Panc1 (cell line): ENCODE results near the gene ADK.

ENCODE experiments used
- CTCF ChIP-seq: fragments of 450-650 bp; IDR thresholded peaks from 2 replicates; pipeline ENCODE4 v1.5.1; 2017; ENCODE audit warnings: mild to moderate bottlenecking
- POLR2AphosphoS5 ChIP-seq: IDR thresholded peaks from 2 replicates; pipeline ENCODE4 v1.6.1; 2012; ENCODE audit warnings: mild to moderate bottlenecking, low read depth, low read length, moderate library complexity
- REST ChIP-seq, 2 experiments: IDR thresholded peaks; 2 replicates each; pipeline ENCODE4 v1.6.1; 2011 to 2012; ENCODE audit warnings: low read depth in 2 of 2, control low read depth in 1 of 2, low read length in 1 of 2, mild to moderate bottlenecking in 1 of 2, moderate library complexity in 1 of 2; ENCODE audit not compliant: insufficient read depth in 1 of 2

GRCh38 chr10:74507951-74508350 lies 356.9 kb downstream of the ADK start:
- TF ChIP-seq CTCF (no peak), POLR2AphosphoS5 (no peak), REST (IDR thresholded peaks at IDR 0.05; ENCODE audit: insufficient read depth in 1 of 2, low read depth in 2 of 2, low read length in 1 of 2) (no peak)
